GM18858 (cell line): ENCODE measurements around the gene CCDC152.
"Not testable (repeated sequence)": the region's sequence is repeated elsewhere in the genome, so short reads cannot be mapped to it uniquely, and the experiment has no call there.

Experiments used
- ATAC-seq: cut with Tn5 transposase; IDR thresholded peaks from one replicate; pipeline ENCODE4 v1.9.1; 2021; ENCODE audit not compliant: unreplicated experiment

The CCDC152 gene

DNA sequence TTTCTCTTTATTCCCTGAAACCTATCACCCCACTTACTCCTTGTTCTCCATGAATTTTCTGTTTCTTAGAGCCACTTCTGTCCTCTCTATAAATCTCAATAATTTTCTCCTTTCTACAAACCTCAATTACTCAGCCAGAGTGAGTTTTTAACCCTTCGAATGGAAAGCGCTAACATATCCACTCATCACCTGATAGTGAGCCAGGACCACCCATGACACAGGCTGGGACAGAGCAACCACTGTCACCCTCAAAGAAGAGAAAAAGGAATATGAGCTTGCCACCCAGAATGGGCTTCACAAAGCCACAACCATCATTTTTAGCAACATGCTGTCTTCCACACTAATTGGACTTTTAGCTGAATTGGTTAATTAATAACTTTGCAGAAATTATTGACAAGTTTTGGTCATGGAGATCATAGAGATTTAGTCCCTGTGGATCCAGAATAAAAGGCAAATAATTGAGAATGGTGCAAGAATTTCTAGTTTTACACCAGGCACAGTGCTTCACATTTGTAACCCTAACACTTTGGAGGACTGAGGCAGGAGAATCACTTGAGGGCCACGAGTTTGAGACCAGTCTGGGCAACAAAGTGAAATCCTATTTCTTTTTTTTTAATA lies 87.2 kb downstream of the CCDC152 start:
- no peak for ATAC-seq

DNA sequence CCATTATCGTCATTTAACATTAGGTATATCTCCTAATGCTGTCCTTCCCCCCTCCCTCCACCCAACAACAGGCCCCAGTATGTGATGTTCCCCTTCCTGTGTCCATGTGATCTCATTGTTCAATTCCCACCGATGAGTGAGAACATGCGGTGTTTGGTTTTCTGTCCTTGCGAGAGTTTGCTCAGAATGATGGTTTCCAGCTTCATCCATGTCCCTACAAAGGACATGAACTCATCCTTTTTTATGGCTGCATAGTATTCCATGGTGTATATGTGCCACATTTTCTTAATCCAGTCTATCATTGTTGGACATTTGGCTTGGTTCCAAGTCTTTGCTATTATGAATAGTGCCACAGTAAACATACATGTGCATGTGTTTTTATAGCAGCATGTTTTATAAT lies 87.8 kb downstream of the CCDC152 start:
- ATAC-seq: not testable (repeated sequence)

DNA sequence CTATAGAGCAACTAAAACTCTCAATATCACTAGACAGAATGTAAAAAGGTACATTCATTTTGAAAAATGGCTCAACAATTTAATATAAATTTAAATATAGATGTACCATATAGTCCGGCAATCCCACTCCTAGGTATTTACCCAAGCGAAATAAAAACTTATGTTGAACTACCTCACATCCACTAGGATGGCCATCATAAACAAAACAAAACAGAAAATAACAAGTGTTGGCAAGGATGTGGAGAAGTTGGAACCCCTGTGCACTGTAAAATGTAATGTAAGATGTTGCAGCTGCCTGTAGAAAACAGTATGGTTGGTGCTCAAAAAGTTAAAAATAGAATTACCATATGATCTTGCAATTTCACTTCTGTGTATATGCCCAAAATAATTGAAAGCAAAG lies 91.9 kb downstream of the CCDC152 start:
- no peak for ATAC-seq

DNA sequence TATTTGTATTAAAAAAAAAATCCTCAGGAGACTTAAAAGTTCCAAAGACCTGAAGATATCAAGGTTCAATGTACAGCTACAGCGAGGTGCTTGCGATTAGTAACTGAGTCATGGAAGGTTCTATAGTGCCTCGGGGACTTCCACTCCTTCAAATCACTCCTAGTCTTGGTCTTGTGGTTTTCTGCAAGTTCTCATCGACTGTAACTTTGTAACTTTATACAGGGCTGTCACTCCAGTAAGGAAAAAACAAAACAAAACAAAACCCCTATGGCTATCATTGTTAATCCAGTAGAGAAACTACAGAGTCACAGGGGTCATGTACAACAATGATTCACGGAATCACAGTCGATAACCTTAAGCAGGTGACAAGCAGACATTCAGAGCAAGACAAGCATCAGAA lies 94.9 kb downstream of the CCDC152 start:
- no peak for ATAC-seq
